ENCODE data around the gene NOS2. TPM values are rescaled to one million over a fixed set of nuclear protein-coding genes. Genes with fewer than 3 reads are reported as not detected.

NOS2 gene
- total RNA-seq, 1 experiment from 2014 or later, result 0.67 TPM

DNA sequence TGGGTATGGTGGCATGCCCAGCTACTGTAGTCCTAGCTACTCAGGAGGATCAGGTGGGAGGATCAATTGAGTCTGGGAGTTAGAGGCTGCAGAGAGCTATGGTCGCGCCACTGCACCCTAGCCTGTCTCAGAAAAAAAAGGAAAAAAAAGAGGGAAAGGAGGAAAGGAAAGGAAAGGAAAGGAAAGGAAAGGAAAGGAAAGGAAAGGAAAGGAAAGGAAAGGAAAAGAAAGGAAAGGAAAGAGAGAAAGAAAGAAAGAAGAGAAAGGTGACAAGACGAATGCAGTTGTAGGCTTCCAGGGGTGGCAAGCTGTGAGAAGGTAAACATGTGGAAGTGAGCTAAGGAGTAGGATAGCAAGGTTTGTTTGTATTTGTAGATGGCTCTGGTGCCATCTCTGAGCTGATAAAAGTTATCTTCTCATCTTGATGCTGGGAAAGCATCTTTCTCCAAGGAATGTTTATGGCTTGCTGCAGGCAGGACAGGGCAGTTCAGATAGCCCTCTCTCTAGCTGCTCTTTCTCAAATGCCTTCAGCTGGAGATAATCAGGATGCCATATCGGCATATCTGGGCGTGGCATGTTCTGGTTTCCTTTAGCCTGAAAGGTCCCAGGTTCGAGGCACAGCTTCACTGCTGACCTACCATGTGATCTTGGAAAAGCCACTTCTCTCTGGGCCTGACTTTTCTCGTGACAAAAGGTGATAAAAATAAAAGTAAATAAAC is 2.8 kb upstream of the NOS2 start:
- intact Hi-C loops (cut with micrococcal nuclease; ENCODE audit: unreplicated experiment), result no loop called here
- TF ChIP-seq, protein P1, sequence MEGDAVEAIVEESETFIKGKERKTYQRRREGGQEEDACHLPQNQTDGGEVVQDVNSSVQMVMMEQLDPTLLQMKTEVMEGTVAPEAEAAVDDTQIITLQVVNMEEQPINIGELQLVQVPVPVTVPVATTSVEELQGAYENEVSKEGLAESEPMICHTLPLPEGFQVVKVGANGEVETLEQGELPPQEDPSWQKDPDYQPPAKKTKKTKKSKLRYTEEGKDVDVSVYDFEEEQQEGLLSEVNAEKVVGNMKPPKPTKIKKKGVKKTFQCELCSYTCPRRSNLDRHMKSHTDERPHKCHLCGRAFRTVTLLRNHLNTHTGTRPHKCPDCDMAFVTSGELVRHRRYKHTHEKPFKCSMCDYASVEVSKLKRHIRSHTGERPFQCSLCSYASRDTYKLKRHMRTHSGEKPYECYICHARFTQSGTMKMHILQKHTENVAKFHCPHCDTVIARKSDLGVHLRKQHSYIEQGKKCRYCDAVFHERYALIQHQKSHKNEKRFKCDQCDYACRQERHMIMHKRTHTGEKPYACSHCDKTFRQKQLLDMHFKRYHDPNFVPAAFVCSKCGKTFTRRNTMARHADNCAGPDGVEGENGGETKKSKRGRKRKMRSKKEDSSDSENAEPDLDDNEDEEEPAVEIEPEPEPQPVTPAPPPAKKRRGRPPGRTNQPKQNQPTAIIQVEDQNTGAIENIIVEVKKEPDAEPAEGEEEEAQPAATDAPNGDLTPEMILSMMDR (conservative IDR thresholded peaks at IDR 0.05; ENCODE audit: low read depth, low read length), result no peak
- TF ChIP-seq EZH2 (IDR thresholded peaks at IDR 0.05; ENCODE audit: borderline replicate concordance, low read depth, low read length, poor library complexity, severe bottlenecking), result no peak
- BruUV-seq (replicated peaks), result no TSS peak
- Histone ChIP-seq H3K9me3 (ENCODE audit: low read depth, low read length, poor library complexity, severe bottlenecking) (no peaks in the 10 kb centered on the region), H3K27me3 (replicated peaks; ENCODE audit: insufficient read depth, low read depth, low read length, poor library complexity) (no peaks in the 10 kb centered on the region), H3K27ac (ENCODE audit: low read depth, low read length, poor library complexity, severe bottlenecking) (no peak overlapping the region), H3K4me1 (ENCODE audit: insufficient read depth, low read length, poor library complexity, severe bottlenecking) (no peaks in the 10 kb centered on the region), H3K36me3 (ENCODE audit: insufficient read depth, low read length, poor library complexity, severe bottlenecking) (no peaks in the 10 kb centered on the region), H3K4me3 (ENCODE audit: low read depth, low read length, poor library complexity, severe bottlenecking) (no peak overlapping the region)
- no peak for DNase-seq (ENCODE audit: low spot score)
- ChIA-PET CTCF (interaction anchor here (0.6 kb wide), 1 partner anchor 78 kb away, joined by 5 read pairs; no protein-coding TSS in a partner anchor), POLR2A (ENCODE audit: low non-redundant PET) (no interaction called here)

DNA sequence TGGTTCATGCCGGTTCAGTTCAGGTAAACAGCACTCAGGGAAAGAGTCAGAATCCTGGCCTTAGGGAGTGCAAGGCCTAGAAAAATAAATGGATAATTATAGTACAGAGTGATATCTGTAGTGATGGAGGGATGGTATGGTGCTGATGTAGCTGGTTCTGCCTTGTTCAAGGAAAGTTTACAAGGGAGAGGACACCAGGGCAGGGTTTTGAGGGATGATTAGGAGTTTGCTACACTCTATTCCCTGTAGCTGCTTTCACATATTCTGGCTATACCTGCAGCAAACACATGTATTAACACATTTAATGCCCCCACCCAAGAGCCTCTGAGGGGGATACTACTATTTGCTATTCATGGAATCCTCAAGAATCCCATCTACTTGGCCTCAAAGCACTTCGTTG is 1.7 kb upstream of the NOS2 start:
- no peak for TF ChIP-seq EZH2 (IDR thresholded peaks at IDR 0.05; ENCODE audit: borderline replicate concordance, low read depth, low read length, poor library complexity, severe bottlenecking)
- TF ChIP-seq, protein P1 (conservative IDR thresholded peaks at IDR 0.05; ENCODE audit: low read depth, low read length), result no peak
- POLR2A ChIA-PET (ENCODE audit: low non-redundant PET), result no interaction called here
- BruUV-seq (replicated peaks), result no TSS peak
- Histone ChIP-seq H3K27me3 (replicated peaks; ENCODE audit: insufficient read depth, low read depth, low read length, poor library complexity) (no peaks in the 10 kb centered on the region), H3K27ac (ENCODE audit: low read depth, low read length, poor library complexity, severe bottlenecking) (no peak overlapping the region), H3K4me3 (ENCODE audit: low read depth, low read length, poor library complexity, severe bottlenecking) (no peak overlapping the region), H3K4me1 (ENCODE audit: insufficient read depth, low read length, poor library complexity, severe bottlenecking) (no peaks in the 10 kb centered on the region), H3K9me3 (ENCODE audit: low read depth, low read length, poor library complexity, severe bottlenecking) (no peaks in the 10 kb centered on the region), H3K36me3 (ENCODE audit: insufficient read depth, low read length, poor library complexity, severe bottlenecking) (no peaks in the 10 kb centered on the region)
- CTCF ChIA-PET, result no interaction called here
- DNase-seq (ENCODE audit: low spot score), result no peak
- intact Hi-C loops (cut with micrococcal nuclease; ENCODE audit: unreplicated experiment), result no loop called here

DNA sequence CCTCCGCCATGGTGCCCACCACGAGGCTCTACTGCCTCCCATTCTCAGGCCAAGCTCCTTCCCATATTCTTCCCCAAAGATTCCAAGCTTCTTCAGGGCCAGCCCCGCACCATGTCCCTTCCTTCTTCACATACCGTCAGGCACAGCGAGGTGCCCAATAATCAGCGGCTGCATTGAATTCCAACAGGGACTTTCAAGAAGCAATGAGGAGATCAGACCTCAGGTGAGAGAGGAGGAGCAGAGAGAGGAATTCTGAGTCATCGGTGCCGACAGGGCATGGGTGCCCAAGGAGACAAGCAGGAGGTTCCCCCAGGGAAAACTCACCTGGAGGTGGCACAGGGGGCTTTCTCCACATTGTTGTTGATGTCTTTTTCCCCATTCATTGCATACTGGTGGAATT is 2.0 kb downstream of the NOS2 start:
- TF ChIP-seq, protein P1 (conservative IDR thresholded peaks at IDR 0.05; ENCODE audit: low read depth, low read length), result no peak
- TF ChIP-seq EZH2 (IDR thresholded peaks at IDR 0.05; ENCODE audit: borderline replicate concordance, low read depth, low read length, poor library complexity, severe bottlenecking), result no peak
- Histone ChIP-seq H3K27me3 (replicated peaks; ENCODE audit: insufficient read depth, low read depth, low read length, poor library complexity) (peaks cover 14% of the 10 kb centered on the region), H3K9me3 (ENCODE audit: low read depth, low read length, poor library complexity, severe bottlenecking) (no peaks in the 10 kb centered on the region), H3K36me3 (ENCODE audit: insufficient read depth, low read length, poor library complexity, severe bottlenecking) (no peaks in the 10 kb centered on the region), H3K4me3 (ENCODE audit: low read depth, low read length, poor library complexity, severe bottlenecking) (no peak overlapping the region), H3K27ac (ENCODE audit: low read depth, low read length, poor library complexity, severe bottlenecking) (no peak overlapping the region), H3K4me1 (ENCODE audit: insufficient read depth, low read length, poor library complexity, severe bottlenecking) (peaks cover 4% of the 10 kb centered on the region)
- ChIA-PET CTCF (no interaction called here), POLR2A (ENCODE audit: low non-redundant PET) (no interaction called here)
- no peak for DNase-seq (ENCODE audit: low spot score)
- intact Hi-C loops (cut with micrococcal nuclease; ENCODE audit: unreplicated experiment), result loop anchor here (5.0 kb wide), 1 partner anchor 689 kb away; no protein-coding TSS in a partner anchor
- BruUV-seq (replicated peaks), result no TSS peak

Measured in A673 (cell line).